ENCODE data around the gene UBE2E1. TPM values are rescaled to one million over a fixed set of nuclear protein-coding genes. Genes with fewer than 3 reads are reported as not detected.

The UBE2E1 gene
- total RNA-seq, 3 donors from 2014 or later (not counting 1 experiment from before 2014, with no cell fraction given) = 80.0 to 89.5 (median 86.9) TPM

DNA sequence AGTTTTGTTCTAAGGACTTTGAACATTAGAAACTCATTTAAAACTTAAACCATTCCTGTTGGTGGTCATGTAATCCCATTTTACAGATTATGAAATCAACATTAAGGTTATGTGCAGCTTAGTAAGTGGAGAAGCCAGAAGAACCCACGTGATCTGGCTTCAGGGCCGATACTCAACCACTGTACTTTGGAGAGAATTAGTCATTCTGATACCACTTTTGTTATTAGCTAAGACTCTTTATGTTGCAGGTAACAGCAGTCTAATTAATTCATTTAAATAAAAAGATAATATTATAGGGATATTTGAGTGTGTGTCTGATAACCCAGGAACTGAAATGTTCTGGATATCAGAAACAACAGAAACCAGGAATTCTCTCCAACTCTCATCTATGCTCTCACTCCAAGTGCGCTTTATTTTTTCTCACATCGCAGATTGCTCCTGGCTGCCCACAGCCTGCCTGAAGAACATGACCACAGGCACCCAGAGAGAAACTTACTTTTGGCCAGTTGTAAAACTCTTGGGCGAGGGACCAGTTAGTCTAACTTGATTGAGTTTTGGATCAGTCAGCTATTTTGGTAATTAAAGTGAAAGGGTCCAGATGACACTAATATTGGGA is 25.2 kb downstream of the UBE2E1 start:
- no peaks in the 10 kb centered on the region for H3K27me3 ChIP-seq (ENCODE audit: control insufficient read depth, insufficient read depth, low read length)
- no peaks in the 10 kb centered on the region for H3K9me3 ChIP-seq (ENCODE audit: control insufficient read depth, insufficient read depth, low read length)
- H3K36me3 ChIP-seq (ENCODE audit: control insufficient read depth, insufficient read depth, low read length) = no peaks in the 10 kb centered on the region
- ATAC-seq (peak in 1 of 3 donors; percentile 55), DNase-seq (no peak)
- 58% methylated on average over 5 of the region's 5 CpGs for WGBS (ENCODE audit: insufficient coverage)
- peaks cover 6% of the 10 kb centered on the region for H3K4me1 ChIP-seq (ENCODE audit: control insufficient read depth, insufficient read depth, low read length)
- intact Hi-C loops (cut with micrococcal nuclease) = no loop called here
- Mint-ChIP-seq H3K27ac (peak overlapping the region; percentile 27 to 60), H3K4me3 (no peak overlapping the region), H3K9me3 (no peaks in the 10 kb centered on the region), H3K27me3 (ENCODE audit: low read depth in 2 of 2) (no peaks in the 10 kb centered on the region), H3K36me3 (no peaks in the 10 kb centered on the region), H3K4me1 (peaks cover 59 to 62% of the 10 kb centered on the region in 2 donors)
- no peak overlapping the region for H3K27ac ChIP-seq (ENCODE audit: low read length)
- TF ChIP-seq CTCF (IDR thresholded peaks at IDR 0.05) = no peak
- H3K4me3 ChIP-seq (ENCODE audit: low read length) = no peak overlapping the region

- intact Hi-C loops (cut with micrococcal nuclease) = no loop called here
- peaks cover 3% of the 10 kb centered on the region for H3K4me1 ChIP-seq (ENCODE audit: control insufficient read depth, insufficient read depth, low read length)
- H3K36me3 ChIP-seq (ENCODE audit: control insufficient read depth, insufficient read depth, low read length) = no peaks in the 10 kb centered on the region
- Mint-ChIP-seq H3K4me3 (no peak overlapping the region), H3K9me3 (no peaks in the 10 kb centered on the region), H3K4me1 (peaks cover 59 to 63% of the 10 kb centered on the region in 2 donors), H3K36me3 (no peaks in the 10 kb centered on the region), H3K27ac (peak overlapping the region in 1 of 2 donors; percentile 60), H3K27me3 (ENCODE audit: low read depth in 2 of 2) (no peaks in the 10 kb centered on the region)
- no peak for ATAC-seq
- 89% methylated on average over 9 of the region's 9 CpGs for WGBS (ENCODE audit: insufficient coverage)
- no peak overlapping the region for H3K27ac ChIP-seq (ENCODE audit: low read length)
- no peak overlapping the region for H3K4me3 ChIP-seq (ENCODE audit: low read length)
- no peak for DNase-seq
- TF ChIP-seq CTCF (IDR thresholded peaks at IDR 0.05) = no peak
- no peaks in the 10 kb centered on the region for H3K27me3 ChIP-seq (ENCODE audit: control insufficient read depth, insufficient read depth, low read length)
- no peaks in the 10 kb centered on the region for H3K9me3 ChIP-seq (ENCODE audit: control insufficient read depth, insufficient read depth, low read length)
Measured at GRCh38 chr3:23831517-23832394, 26.0 kb downstream of the UBE2E1 start.

- Histone ChIP-seq H3K4me1 (ENCODE audit: control insufficient read depth, insufficient read depth, low read length) (peaks cover 3% of the 10 kb centered on the region), H3K27me3 (ENCODE audit: control insufficient read depth, insufficient read depth, low read length) (no peaks in the 10 kb centered on the region), H3K9me3 (ENCODE audit: control insufficient read depth, insufficient read depth, low read length) (no peaks in the 10 kb centered on the region), H3K27ac (ENCODE audit: low read length) (no peak overlapping the region), H3K36me3 (ENCODE audit: control insufficient read depth, insufficient read depth, low read length) (no peaks in the 10 kb centered on the region), H3K4me3 (ENCODE audit: low read length) (no peak overlapping the region)
- WGBS (ENCODE audit: insufficient coverage) = 99% methylated on average over 10 of the region's 10 CpGs
- no peak for ATAC-seq
- Mint-ChIP-seq H3K27ac (no peak overlapping the region), H3K4me3 (no peak overlapping the region), H3K36me3 (no peaks in the 10 kb centered on the region), H3K9me3 (no peaks in the 10 kb centered on the region), H3K27me3 (ENCODE audit: low read depth in 2 of 2) (no peaks in the 10 kb centered on the region), H3K4me1 (peaks cover 63 to 70% of the 10 kb centered on the region in 2 donors)
- intact Hi-C loops (cut with micrococcal nuclease) = no loop called here
- TF ChIP-seq CTCF (IDR thresholded peaks at IDR 0.05) = no peak
- DNase-seq = no peak
Measured at GRCh38 chr3:23832523-23832922, 26.8 kb downstream of the UBE2E1 start.

Data from natural killer cell (primary cell).